Measurements from ENCODE around the gene LRRD1.
A peak's percentile ranks its signal among the peaks of the same experiment; 100 is the strongest.
"Not testable (repeated sequence)": the region's sequence is repeated elsewhere in the genome, so short reads cannot be mapped to it uniquely, and the experiment has no call there.

Gene LRRD1

DNA sequence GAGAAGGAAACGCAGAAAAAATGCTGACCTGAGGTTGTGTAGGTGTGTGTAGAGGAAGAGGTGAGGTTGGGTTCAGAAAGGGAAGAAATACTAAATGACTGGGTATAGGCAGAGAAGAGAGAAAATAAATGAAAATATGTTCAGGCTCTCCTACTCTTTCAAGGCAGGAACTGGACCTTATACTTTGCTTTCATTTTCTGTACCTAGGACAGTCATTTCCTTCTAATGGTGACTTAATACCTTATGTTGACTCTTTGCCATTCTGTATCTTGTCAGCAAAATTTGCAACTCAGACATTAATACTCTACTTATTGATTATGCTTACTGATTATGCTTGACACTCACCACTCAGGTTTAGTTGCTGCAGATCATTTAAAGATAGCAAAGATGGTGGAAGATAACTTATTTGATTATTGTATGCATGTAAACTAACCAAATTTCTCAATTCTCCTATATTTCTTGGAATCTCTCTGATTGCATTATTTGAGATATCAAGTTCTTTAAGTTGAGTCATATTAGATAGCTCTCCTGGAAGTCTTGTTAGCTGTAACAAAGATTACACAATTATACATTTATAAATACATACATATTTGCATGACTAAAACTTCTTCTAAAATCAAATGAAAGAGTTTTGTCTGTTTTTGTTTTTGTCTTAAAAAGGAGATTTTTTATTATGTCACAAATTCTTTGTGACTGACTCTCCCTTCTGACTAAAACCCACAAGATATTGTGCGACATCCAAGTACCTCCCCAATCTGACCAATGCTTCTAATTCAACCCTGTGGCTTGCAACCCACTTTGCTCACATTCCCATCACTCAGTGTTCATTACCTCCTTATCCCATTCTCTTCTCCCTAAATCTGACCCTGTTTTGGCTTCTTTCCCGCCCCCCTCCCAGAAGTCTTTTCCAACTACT lies 20.0 kb downstream of the LRRD1 start:
- DNase-seq = no peak
- Mint-ChIP-seq H3K36me3 (ENCODE audit: low read depth) (no peaks in the 10 kb centered on the region), H3K27ac (no peak overlapping the region), H3K4me1 (no peaks in the 10 kb centered on the region), H3K9me3 (no peaks in the 10 kb centered on the region), H3K4me3 (no peak overlapping the region), H3K27me3 (peaks cover 11% of the 10 kb centered on the region)
- ATAC-seq = no peak

DNA sequence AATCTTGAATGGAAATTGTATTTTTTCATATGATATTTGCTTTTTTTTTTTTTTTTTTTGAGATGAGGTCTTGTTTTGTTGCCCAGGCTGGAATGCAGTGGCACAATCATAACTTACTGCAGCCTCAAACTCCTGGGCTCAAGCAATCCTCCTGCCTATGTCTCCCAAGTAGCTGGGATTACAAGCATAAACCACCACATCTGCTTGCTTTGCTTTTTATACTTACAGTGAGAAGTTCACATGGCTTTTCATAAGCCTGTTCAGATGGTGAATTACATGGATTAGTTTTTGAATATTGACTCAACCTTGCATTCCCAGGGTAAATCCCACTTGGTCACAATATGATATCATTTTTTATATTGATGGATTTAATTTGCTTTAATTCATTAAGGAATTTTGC lies 22.0 kb downstream of the LRRD1 start:
- H3K27ac Mint-ChIP-seq = no peak overlapping the region
- no peak overlapping the region for H3K4me3 Mint-ChIP-seq
- no peaks in the 10 kb centered on the region for H3K4me1 Mint-ChIP-seq
- H3K36me3 Mint-ChIP-seq (ENCODE audit: low read depth) = no peaks in the 10 kb centered on the region
- H3K27me3 Mint-ChIP-seq = peaks cover 6% of the 10 kb centered on the region
- no peaks in the 10 kb centered on the region for H3K9me3 Mint-ChIP-seq
- DNase-seq (no peak), ATAC-seq (no peak)

DNA sequence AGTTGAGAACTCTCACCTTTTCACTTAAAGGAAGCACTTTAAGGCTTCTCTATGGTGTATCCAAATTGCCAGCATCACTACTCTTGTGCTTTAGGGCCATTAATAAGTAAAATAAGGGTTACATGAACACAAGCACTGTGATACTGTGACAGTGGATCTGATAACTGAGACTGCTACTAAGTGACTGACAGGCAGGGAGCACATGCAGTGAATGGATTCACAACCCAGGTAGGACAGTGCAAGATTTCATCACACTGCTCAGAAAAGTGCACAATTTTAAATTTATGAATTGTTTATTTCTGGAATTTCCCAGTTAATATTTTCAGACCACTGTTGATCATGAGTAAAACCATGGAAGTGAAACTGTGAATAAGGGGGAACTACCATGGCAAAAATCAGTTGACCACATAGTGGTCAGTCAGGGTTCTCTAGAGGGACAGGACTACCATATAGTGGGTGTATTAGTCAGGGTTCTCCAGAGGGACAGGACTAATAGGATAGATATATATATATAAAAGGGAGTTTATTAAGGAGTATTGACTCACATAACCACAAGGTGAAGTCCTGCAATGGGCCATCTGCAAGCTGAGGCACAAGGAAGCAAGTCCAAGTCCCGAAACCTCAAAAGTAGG lies 23.7 kb downstream of the LRRD1 start:
- DNase-seq (no peak), ATAC-seq (no peak)
- Mint-ChIP-seq H3K4me1 (no peaks in the 10 kb centered on the region), H3K27ac (no peak overlapping the region), H3K36me3 (ENCODE audit: low read depth) (no peaks in the 10 kb centered on the region), H3K9me3 (no peaks in the 10 kb centered on the region), H3K27me3 (no peaks in the 10 kb centered on the region), H3K4me3 (no peak overlapping the region)

DNA sequence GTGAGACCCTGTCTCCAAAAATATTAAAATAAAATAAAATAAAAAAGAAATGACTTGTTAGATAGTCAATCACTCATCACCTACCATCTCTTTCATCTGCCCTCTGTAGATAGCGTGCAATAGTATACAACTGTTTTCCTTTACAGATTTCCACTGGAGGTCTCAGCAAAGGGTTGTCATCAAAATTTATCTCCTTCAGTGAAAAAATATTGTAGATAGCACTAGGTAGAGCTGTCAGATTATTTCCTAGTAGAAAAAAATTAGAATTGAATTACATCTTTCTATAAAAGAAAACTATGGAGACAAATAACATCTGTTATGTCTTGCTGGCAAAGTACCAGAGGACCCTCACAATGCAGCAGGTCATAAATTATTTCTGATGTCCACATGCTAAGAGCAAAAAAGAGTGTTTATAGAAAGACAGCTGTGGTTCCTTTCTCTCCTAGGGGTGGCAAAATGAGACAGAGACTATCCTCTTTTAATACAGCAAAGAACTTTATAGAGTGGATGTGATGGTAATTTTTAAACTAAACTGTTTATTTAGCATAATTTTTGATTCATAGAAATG lies 28.4 kb downstream of the LRRD1 start:
- no peaks in the 10 kb centered on the region for H3K36me3 Mint-ChIP-seq (ENCODE audit: low read depth)
- no peaks in the 10 kb centered on the region for H3K4me1 Mint-ChIP-seq
- no peaks in the 10 kb centered on the region for H3K9me3 Mint-ChIP-seq
- no peak overlapping the region for H3K27ac Mint-ChIP-seq
- ATAC-seq (no peak), DNase-seq (no peak)
- H3K4me3 Mint-ChIP-seq = no peak overlapping the region
- no peaks in the 10 kb centered on the region for H3K27me3 Mint-ChIP-seq

DNA sequence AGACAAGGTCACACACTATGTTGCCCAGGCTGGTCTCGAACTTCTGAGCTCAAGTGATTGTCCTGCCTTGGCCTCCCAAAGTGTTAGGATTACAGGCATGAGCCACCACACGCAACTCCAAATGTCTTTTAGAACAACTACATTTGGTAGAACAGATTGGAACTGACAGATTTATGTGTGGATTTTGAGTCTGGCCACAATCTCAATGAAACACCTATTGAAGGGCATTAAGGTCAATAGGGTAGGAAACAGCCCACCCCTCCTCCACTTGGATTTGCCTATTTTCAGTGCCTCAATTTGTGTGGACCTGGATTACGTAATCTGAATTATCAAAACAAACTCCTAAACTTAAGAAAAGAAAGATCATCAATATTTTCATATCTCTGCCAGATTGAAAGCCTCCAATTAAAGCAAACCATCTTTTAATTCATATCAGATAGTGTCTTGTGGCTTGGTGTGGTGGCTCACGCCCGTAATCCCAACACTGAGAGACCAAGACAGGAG lies 29.2 kb downstream of the LRRD1 start:
- Mint-ChIP-seq H3K27ac (no peak overlapping the region), H3K9me3 (no peaks in the 10 kb centered on the region)
- no peak for DNase-seq

DNA sequence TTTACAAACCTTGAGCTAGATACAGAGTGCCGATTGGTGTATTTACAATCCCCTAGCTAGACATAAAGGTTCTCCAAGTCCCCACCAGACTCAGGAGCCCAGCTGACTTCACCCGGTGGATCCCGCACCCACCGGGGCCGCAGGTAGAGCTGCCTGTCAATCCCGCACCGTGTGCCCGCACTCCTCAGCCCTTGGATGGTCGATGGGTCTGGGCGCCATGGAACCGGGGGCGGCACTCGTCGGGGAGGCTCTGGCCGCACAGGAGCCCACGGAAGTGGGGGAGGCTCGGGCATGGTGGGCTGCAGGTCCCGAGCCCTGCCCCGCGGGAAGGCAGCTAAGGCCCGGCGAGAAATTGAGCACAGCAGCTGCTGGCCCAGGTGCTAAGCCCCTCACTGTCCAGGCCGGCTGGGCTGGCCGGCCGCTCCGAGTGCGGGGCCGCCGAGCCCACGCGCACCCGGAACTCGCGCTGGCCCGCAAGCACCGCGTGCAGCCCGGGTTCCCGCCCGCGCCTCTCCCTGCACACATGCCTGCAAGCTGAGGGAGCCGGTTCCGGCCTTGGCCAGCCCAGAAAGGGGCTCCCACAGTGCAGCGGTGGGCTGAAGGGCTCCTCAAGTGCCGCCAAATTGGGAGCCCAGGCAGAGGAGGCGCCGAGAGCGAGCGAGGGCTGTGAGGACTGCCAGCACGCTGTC lies 35.6 kb downstream of the LRRD1 start:
- not testable (repeated sequence) for ATAC-seq; H3K4me3 Mint-ChIP-seq; H3K9me3 Mint-ChIP-seq; H3K4me1 Mint-ChIP-seq; DNase-seq; H3K36me3 Mint-ChIP-seq (ENCODE audit: low read depth); H3K27ac Mint-ChIP-seq; H3K27me3 Mint-ChIP-seq

More for the DNA sequence above, 29.2 kb downstream of the LRRD1 start:
- Mint-ChIP-seq H3K36me3 (ENCODE audit: low read depth) (no peaks in the 10 kb centered on the region), H3K27me3 (no peaks in the 10 kb centered on the region), H3K4me1 (no peaks in the 10 kb centered on the region), H3K4me3 (no peak overlapping the region)
- ATAC-seq = no peak

DNA sequence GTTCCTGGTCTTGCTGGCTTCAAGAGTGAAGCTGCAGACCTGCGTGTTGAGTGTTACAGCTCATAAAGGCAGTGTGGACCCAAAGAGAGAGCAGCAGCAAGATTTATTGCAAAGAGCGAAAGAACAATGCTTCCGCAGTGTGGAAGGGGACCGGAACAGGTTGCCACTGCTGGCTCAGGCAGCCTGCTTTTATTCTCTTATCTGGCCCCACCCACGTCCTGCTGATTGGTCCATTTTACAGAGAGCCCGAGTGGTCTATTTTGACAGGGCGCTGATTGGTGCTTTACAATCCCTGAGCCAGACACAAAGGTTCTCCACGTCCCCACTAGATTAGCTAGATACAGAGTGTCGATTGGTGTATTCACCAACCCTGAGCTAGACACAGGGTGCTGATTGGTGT lies 36.2 kb downstream of the LRRD1 start:
- H3K9me3 Mint-ChIP-seq; H3K36me3 Mint-ChIP-seq (ENCODE audit: low read depth); H3K27ac Mint-ChIP-seq; H3K27me3 Mint-ChIP-seq; H3K4me1 Mint-ChIP-seq; H3K4me3 Mint-ChIP-seq; DNase-seq; ATAC-seq: not testable (repeated sequence)

DNA sequence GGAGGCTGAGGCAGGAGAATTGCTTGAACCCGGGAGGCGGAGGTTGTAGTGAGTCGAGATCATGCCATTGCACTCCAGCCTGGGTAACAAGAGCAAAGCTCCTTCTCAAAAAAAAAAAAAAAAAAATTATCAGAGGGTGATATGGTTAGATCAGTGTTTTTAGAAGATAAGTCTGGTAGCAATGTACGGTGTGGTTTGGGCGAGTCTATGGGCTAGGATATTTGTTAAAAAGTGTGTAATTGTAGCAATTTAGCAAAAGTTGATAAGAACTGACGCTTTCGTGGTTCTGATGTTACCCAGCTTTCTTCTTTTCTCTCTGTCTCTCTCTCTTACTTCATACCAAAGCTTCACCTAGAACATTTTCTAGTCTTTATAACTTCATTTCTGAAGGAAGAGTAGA lies 37.8 kb downstream of the LRRD1 start:
- ATAC-seq (no peak), DNase-seq (no peak)
- Mint-ChIP-seq H3K9me3 (no peaks in the 10 kb centered on the region), H3K27ac (no peak overlapping the region), H3K4me3 (no peak overlapping the region), H3K4me1 (no peaks in the 10 kb centered on the region), H3K36me3 (ENCODE audit: low read depth) (peaks cover 2% of the 10 kb centered on the region), H3K27me3 (no peaks in the 10 kb centered on the region)

DNA sequence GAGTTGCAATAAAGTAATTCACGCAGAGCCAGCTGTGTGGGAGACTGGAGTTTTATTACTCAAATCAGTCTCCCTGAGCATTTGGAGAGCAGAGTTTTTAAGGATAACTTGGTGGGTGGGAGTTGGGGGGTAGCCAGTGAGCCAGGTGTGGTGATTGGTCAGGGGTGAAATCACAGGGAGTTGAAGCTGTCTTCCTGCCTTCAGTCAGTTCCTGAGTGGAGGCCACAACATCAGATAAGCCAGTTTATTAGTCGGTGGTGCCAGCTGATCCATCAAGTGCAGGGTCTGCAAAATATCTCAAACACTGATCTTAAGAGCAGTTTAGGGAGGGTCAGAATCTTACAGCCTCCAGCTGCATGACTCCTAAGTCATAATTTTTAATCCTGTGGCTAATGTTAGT lies 41.4 kb downstream of the LRRD1 start:
- Mint-ChIP-seq H3K4me1 (peaks cover 22% of the 10 kb centered on the region), H3K27me3 (no peaks in the 10 kb centered on the region), H3K4me3 (no peak overlapping the region), H3K36me3 (ENCODE audit: low read depth) (peaks cover 5% of the 10 kb centered on the region), H3K9me3 (no peaks in the 10 kb centered on the region), H3K27ac (no peak overlapping the region)
- DNase-seq (no peak), ATAC-seq (no peak)

DNA sequence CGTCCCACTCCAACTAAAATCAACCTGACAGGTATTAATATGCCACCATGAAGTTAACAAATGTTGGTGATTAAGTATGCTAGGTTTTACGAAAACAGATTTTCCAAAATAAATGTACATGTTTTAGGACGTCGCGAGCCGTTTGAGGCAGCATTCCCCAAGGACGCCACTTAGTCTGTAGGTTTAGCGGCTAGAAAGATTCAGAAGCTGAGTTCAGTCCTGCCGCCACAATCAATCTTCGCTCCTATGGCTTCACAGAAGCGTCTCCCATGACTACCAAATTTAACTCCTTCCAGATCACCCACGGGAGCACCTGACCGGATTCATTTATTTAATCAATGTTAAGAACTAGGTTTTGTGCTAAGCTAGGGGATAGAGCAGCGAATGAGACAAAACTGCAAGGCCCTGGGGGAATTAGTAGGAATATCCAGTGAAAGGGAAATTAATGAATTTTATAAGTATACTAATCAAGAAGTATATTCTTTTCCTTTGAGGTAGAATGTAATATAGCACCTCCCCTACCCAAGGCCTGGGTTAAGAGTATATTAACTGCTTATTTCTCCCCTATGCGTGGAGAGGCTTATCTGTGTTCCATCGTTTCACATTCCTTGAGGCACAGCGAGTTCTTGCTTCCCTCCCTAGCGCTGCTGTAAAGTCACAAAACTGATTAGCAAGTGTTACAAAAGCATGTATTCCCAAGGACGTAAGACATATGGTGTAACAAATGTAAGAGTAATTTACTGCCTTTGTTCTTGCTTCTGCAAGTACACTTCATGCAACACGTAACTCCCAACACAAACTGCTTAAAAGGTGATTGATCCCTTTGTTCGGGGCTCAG lies 43.7 kb downstream of the LRRD1 start:
- peak overlapping the region; percentile 98 for H3K27ac Mint-ChIP-seq
- peaks cover 28% of the 10 kb centered on the region for H3K4me1 Mint-ChIP-seq
- H3K4me3 Mint-ChIP-seq = peak overlapping the region; percentile 93
- no peaks in the 10 kb centered on the region for H3K27me3 Mint-ChIP-seq
- peaks cover 15% of the 10 kb centered on the region for H3K36me3 Mint-ChIP-seq (ENCODE audit: low read depth)
- peak; percentile 12 for DNase-seq
- no peak for ATAC-seq
- no peaks in the 10 kb centered on the region for H3K9me3 Mint-ChIP-seq

DNA sequence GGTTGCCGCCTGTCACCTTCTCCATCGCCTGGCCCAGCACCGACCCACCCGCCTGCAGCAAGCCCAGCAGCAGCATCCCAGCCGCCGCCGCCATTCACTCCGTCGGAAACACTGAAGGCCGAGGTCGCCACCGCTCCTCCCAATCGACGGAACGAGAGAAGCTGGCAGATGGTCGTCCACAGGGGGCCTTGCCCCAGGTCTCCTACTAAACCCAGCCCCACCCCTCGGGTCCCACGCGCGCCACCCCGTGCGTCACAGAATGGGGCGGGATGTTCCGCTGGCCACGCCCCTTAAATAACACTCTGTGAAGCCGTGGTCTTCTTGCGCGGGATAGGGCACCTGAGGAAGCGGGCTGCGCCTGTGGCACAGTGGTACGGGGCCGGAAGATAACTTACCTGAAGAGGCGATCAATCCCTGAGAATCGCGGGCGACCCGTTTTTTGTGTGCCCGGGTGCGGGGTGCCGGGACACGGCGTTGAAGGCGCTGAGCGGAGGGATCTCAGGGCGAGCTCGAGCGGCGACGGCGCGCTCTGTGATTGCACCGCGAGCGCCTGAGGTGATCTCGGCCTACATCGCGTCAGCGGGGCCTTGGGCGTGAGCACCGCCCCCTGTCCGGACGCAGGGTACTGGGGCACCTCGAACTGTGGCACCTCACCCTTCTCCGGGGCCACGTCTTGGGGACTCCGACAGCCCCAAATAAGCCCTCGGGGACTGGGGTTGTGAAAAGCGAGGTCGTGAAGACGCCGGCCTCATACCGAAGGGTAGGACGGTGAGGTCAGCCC lies 44.5 kb downstream of the LRRD1 start, which contains the start of gene CYP51A1:
Gene CYP51A1 (minus strand): TSS at position 207 of the 781 bp plus-strand sequence. CDS start 113 bp downstream, at position 94.
- peak; percentile 94 for DNase-seq
- peaks cover 18% of the 10 kb centered on the region for H3K36me3 Mint-ChIP-seq (ENCODE audit: low read depth)
- H3K4me1 Mint-ChIP-seq = peaks cover 28% of the 10 kb centered on the region
- peak; percentile 96 for ATAC-seq
- H3K9me3 Mint-ChIP-seq = no peaks in the 10 kb centered on the region
- peak within 1 kb of the TSS; percentile 98 for H3K27ac Mint-ChIP-seq
- no peaks in the 10 kb centered on the region for H3K27me3 Mint-ChIP-seq
- peak within 1 kb of the TSS; percentile 93 for H3K4me3 Mint-ChIP-seq

DNA sequence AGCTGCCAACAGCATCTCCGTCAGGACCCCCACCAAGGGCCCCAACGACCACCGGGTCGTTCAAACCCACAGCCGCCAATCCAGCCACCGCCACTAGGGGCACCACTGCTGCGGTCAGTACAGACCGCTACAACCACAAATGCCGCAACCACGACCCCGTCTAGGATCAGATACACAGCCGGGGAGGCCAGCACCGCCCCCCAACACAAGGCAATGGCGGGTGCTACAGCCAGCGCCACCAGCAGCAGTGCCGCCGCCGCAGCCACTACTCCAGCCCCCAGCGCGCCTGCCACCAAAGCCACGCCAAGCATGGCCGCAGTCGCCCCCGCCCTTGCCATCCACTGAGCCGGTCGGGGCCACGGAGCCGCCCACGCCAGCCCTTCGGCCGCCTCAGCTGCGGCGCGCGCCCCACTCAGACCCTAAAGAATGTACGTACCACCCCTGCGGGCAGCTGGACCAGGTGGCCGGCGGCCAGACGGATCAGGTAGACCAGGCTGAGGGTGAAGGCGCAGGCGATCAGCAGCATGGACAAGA lies 45.1 kb downstream of the LRRD1 start:
- ATAC-seq (peak; percentile 24), DNase-seq (peak; percentile 68)
- H3K4me3 Mint-ChIP-seq = peak overlapping the region; percentile 93
- no peaks in the 10 kb centered on the region for H3K9me3 Mint-ChIP-seq
- no peaks in the 10 kb centered on the region for H3K27me3 Mint-ChIP-seq
- peaks cover 28% of the 10 kb centered on the region for H3K4me1 Mint-ChIP-seq
- peak overlapping the region; percentile 98 for H3K27ac Mint-ChIP-seq
- peaks cover 19% of the 10 kb centered on the region for H3K36me3 Mint-ChIP-seq (ENCODE audit: low read depth)
